Ovary (tissue), 3 donors: Measurements from ENCODE around the gene TBC1D9B.

Source experiments
- CTCF ChIP-seq, 3 donors: fragments of 450-650 bp in 2 of 3; fragments of 200-600 bp in 1 of 3; IDR thresholded peaks; one replicate each; pipeline versions ENCODE4 v1.5.1 to v1.8.0; 2016 to 2022; ENCODE audit warnings: antibody characterized with exemption in 3 of 3, mild to moderate bottlenecking in 1 of 3
- EP300 ChIP-seq: sonication (generic); formaldehyde crosslinking; IDR thresholded peaks from one replicate; pipeline ENCODE4 v1.6.1; 2017; ENCODE audit warnings: antibody characterized with exemption
- POLR2A ChIP-seq: fragments of 450-650 bp; IDR thresholded peaks from one replicate; pipeline ENCODE4 v1.6.1; 2017; ENCODE audit warnings: antibody characterized with exemption, mild to moderate bottlenecking, moderate library complexity
- donor health status: DM: no; HTN: no; CAD: no.

- TF ChIP-seq CTCF (IDR thresholded peaks at IDR 0.05): no peak
- no peak for TF ChIP-seq POLR2A
- TF ChIP-seq EP300: no peak
Observed at GRCh38 chr5:179882338-179882737, 25.4 kb downstream of the TBC1D9B start.
